Lower leg skin (tissue), 4 donors: Measurements from ENCODE around the gene SLC29A3. TPM values are rescaled to one million over a fixed set of nuclear protein-coding genes. Genes with fewer than 3 reads are reported as not detected.

Experiments used
- DNase-seq, 2 donors: peaks; one replicate each; pipeline ENCODE4 v3.0.0-alpha.2; 2019; ENCODE audit warnings: low spot score in 2 of 2
- H3K4me3 ChIP-seq: fragments of 200-600 bp; sonication (generic); 2 replicates; pipeline ENCODE4 v1.5.1; 2017; ENCODE audit warnings: mild to moderate bottlenecking, low read depth; ENCODE audit not compliant: poor library complexity, severe bottlenecking
- CTCF ChIP-seq, 3 donors: fragments of 450-650 bp; IDR thresholded peaks; one replicate each; pipeline ENCODE4 v1.5.1; 2016; ENCODE audit warnings: antibody characterized with exemption in 3 of 3, mild to moderate bottlenecking in 3 of 3, moderate library complexity in 2 of 3
- POLR2A ChIP-seq, 2 donors: fragments of 450-650 bp; IDR thresholded peaks; one replicate each; pipeline ENCODE4 v1.6.1; 2016 to 2017; ENCODE audit warnings: antibody characterized with exemption in 2 of 2, mild to moderate bottlenecking in 1 of 2, moderate library complexity in 1 of 2
- WGBS, 2 donors: methylation state at CpG; one replicate each; pipeline ENCODE4 v1.1.5; 2018; 5-methylcytosine and 5-hydroxymethylcytosine counted together
- intact Hi-C: fragments of 100-400 bp; cut with DNase I; formaldehyde crosslinking; loops from one replicate; pipeline ENCODE4 v1.15.0; 2023; ENCODE audit warnings: low total_unique reads
- total RNA-seq, 4 donors: library from RNA; depleted of rRNA; stranded (reverse); fragments of >200 nt; gene quantifications; one replicate each; pipeline ENCODE4 v1.1.0, GENCODE V29; 2016

SLC29A3 gene
- total RNA-seq, 4 donors from 2014 or later, result 1.1 to 5.7 (median 2.6) TPM

DNA sequence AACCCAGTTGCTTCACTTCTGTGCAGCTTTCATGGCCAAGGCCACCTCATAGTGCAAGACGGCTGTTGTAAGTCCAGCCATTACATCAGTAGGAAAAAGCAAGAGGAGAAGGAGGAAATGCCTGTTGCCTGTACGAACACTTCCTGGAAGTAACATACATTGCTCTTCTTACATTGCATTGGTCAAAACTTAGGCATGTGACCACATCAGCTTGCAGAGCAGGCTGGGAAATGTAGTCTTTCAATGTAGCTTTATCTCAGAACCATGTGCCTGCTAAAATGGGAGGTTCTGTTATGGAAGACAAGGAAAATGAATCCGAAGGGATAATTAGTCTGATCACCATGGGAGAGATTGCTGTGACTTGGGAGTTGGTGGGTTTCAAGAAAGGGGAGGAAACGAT is 4.3 kb downstream of the SLC29A3 start:
- intact Hi-C loops, result no loop called here
- TF ChIP-seq POLR2A (IDR thresholded peaks at IDR 0.05) (no peak), CTCF (IDR thresholded peaks at IDR 0.05) (no peak)
- WGBS, 2 donors, result 83 to 95% methylated on average over 4 of the region's 4 CpGs
- no peak for DNase-seq
- H3K4me3 ChIP-seq, result no peak overlapping the region

DNA sequence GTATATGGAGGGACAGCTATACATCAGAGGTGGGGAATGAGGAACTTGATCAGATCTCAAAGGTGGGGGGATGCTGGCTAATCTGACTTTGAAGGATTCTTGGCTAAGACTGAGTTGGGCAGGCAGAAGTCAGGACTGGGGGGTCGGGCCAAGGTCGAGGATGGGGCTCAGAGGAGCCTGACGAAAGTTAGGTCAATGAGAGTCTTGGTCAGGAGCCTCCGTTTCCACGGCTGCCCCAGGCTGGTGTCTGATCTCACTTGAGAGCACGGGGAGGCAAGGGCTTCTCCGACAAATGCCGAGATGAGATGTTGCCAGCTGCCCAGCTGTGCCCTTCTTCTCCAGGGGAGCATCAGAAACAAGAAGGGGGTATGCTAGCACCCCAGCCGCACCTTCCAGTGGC is 5.7 kb downstream of the SLC29A3 start:
- no peak for DNase-seq
- intact Hi-C loops, result no loop called here
- no peak for TF ChIP-seq POLR2A (IDR thresholded peaks at IDR 0.05)
- TF ChIP-seq CTCF (IDR thresholded peaks at IDR 0.05), result no peak
- H3K4me3 ChIP-seq, result no peak overlapping the region
- 86 to 95% methylated on average over 9 of the region's 9 CpGs for WGBS, 2 donors

- TF ChIP-seq CTCF (IDR thresholded peaks at IDR 0.05) (no peak), POLR2A (IDR thresholded peaks at IDR 0.05) (no peak)
- H3K4me3 ChIP-seq, result no peak overlapping the region
- no peak for DNase-seq
- 61 to 66% methylated on average over 6 of the region's 6 CpGs for WGBS, 2 donors
- intact Hi-C loops, result no loop called here
These were observed 6.2 kb downstream of the SLC29A3 start for GRCh38 chr10:71325267-71325666.

GRCh38 chr10:71326464-71326881 is 7.4 kb downstream of the SLC29A3 start:
- no peak for TF ChIP-seq POLR2A (IDR thresholded peaks at IDR 0.05)
- no peak for TF ChIP-seq CTCF (IDR thresholded peaks at IDR 0.05)
- intact Hi-C loops, result no loop called here
- 43 to 71% methylated on average over 12 to 15 of the region's 16 CpGs for WGBS, 2 donors
- no peak for DNase-seq
- no peak overlapping the region for H3K4me3 ChIP-seq

- DNase-seq, result no peak
- no peak overlapping the region for H3K4me3 ChIP-seq
- no peak for TF ChIP-seq CTCF (IDR thresholded peaks at IDR 0.05)
- intact Hi-C loops, result no loop called here
- 83 to 86% methylated on average over 4 of the region's 4 CpGs for WGBS, 2 donors
These were observed 11.8 kb downstream of the SLC29A3 start for GRCh38 chr10:71330789-71331404.

GRCh38 chr10:71331736-71332135 is 12.7 kb downstream of the SLC29A3 start:
- no peak for DNase-seq
- H3K4me3 ChIP-seq, result no peak overlapping the region
- TF ChIP-seq CTCF (IDR thresholded peaks at IDR 0.05) (no peak), POLR2A (IDR thresholded peaks at IDR 0.05) (no peak)
- intact Hi-C loops, result no loop called here
- WGBS, 2 donors, result 41 to 50% methylated on average over 4 of the region's 4 CpGs
